ENCODE measurements around the gene PIK3CD.

The PIK3CD gene

GRCh38 chr1:9719978-9720722 lies 68.6 kb downstream of the PIK3CD start:
- DNase-seq (ENCODE audit: low read depth), result no peak

GRCh38 chr1:9720785-9721605 lies 69.5 kb downstream of the PIK3CD start:
- no peak for DNase-seq (ENCODE audit: low read depth)

GRCh38 chr1:9721606-9722377 lies 70.3 kb downstream of the PIK3CD start:
- DNase-seq (ENCODE audit: low read depth), result peak; percentile 71

- no peak for DNase-seq (ENCODE audit: low read depth)
Observed at GRCh38 chr1:9722378-9722749, 70.8 kb downstream of the PIK3CD start.

GRCh38 chr1:9723068-9723805 lies 71.7 kb downstream of the PIK3CD start:
- DNase-seq (ENCODE audit: low read depth), result no peak

GRCh38 chr1:9723926-9724325 lies 72.4 kb downstream of the PIK3CD start:
- no peak for DNase-seq (ENCODE audit: low read depth)

GRCh38 chr1:9724706-9725476 lies 73.4 kb downstream of the PIK3CD start:
- DNase-seq (ENCODE audit: low read depth), result peak; percentile 60

GRCh38 chr1:9726406-9726805 lies 74.9 kb downstream of the PIK3CD start:
- DNase-seq (ENCODE audit: low read depth), result no peak

GRCh38 chr1:9726905-9727595 lies 75.5 kb downstream of the PIK3CD start:
- DNase-seq (ENCODE audit: low read depth), result no peak

GRCh38 chr1:9728451-9729295 lies 77.1 kb downstream of the PIK3CD start:
- peak; percentile 40 for DNase-seq (ENCODE audit: low read depth)

GRCh38 chr1:9729523-9729922 lies 78.0 kb downstream of the PIK3CD start:
- DNase-seq (ENCODE audit: low read depth), result no peak

GRCh38 chr1:9730096-9730901 lies 78.8 kb downstream of the PIK3CD start:
- DNase-seq (ENCODE audit: low read depth), result no peak

GRCh38 chr1:9731051-9731537 lies 79.6 kb downstream of the PIK3CD start:
- no peak for DNase-seq (ENCODE audit: low read depth)

GRCh38 chr1:9731561-9731960 lies 80.0 kb downstream of the PIK3CD start:
- no peak for DNase-seq (ENCODE audit: low read depth)

- DNase-seq (ENCODE audit: low read depth), result no peak
Observed at GRCh38 chr1:9732123-9732971, 80.8 kb downstream of the PIK3CD start.

- DNase-seq (ENCODE audit: low read depth), result no peak
Observed at GRCh38 chr1:9733160-9733789, 81.7 kb downstream of the PIK3CD start.

- DNase-seq (ENCODE audit: low read depth), result no peak
Observed at GRCh38 chr1:9735800-9736199, 84.3 kb downstream of the PIK3CD start.

Measured in T follicular helper cell (primary cell).